ENCODE measurements around the gene HHAT.

Gene HHAT

GRCh38 chr1:210705086-210705485 lies 376.4 kb downstream of the HHAT start:
- H3K4me1 ChIP-seq (ENCODE audit: control insufficient read depth, insufficient read depth, low read length): no peaks in the 10 kb centered on the region
- H3K9me3 ChIP-seq (ENCODE audit: control insufficient read depth, insufficient read depth, low read length): no peaks in the 10 kb centered on the region
- no peaks in the 10 kb centered on the region for H3K36me3 ChIP-seq (ENCODE audit: control insufficient read depth, insufficient read depth, low read length)
- no peak overlapping the region for H3K9ac ChIP-seq (ENCODE audit: low read depth, low read length)
- H3K27me3 ChIP-seq (ENCODE audit: control insufficient read depth, insufficient read depth, low read length): no peaks in the 10 kb centered on the region
- H3K4me3 ChIP-seq (ENCODE audit: low read depth, low read length): no peak overlapping the region

- no peaks in the 10 kb centered on the region for H3K4me1 ChIP-seq (ENCODE audit: control insufficient read depth, insufficient read depth, low read length)
- H3K9ac ChIP-seq (ENCODE audit: low read depth, low read length): no peak overlapping the region
- no peaks in the 10 kb centered on the region for H3K27me3 ChIP-seq (ENCODE audit: control insufficient read depth, insufficient read depth, low read length)
- H3K9me3 ChIP-seq (ENCODE audit: control insufficient read depth, insufficient read depth, low read length): no peaks in the 10 kb centered on the region
- H3K36me3 ChIP-seq (ENCODE audit: control insufficient read depth, insufficient read depth, low read length): no peaks in the 10 kb centered on the region
- no peak overlapping the region for H3K4me3 ChIP-seq (ENCODE audit: low read depth, low read length)
Measured at GRCh38 chr1:210706246-210706645, 377.5 kb downstream of the HHAT start.

- H3K4me3 ChIP-seq (ENCODE audit: low read depth, low read length): no peak overlapping the region
- no peaks in the 10 kb centered on the region for H3K4me1 ChIP-seq (ENCODE audit: control insufficient read depth, insufficient read depth, low read length)
- no peaks in the 10 kb centered on the region for H3K9me3 ChIP-seq (ENCODE audit: control insufficient read depth, insufficient read depth, low read length)
- H3K36me3 ChIP-seq (ENCODE audit: control insufficient read depth, insufficient read depth, low read length): no peaks in the 10 kb centered on the region
- H3K27me3 ChIP-seq (ENCODE audit: control insufficient read depth, insufficient read depth, low read length): no peaks in the 10 kb centered on the region
- H3K9ac ChIP-seq (ENCODE audit: low read depth, low read length): no peak overlapping the region
Measured at GRCh38 chr1:210707300-210708240, 378.9 kb downstream of the HHAT start.

- Histone ChIP-seq H3K9ac (ENCODE audit: low read depth, low read length) (no peak overlapping the region), H3K27me3 (ENCODE audit: control insufficient read depth, insufficient read depth, low read length) (no peaks in the 10 kb centered on the region), H3K9me3 (ENCODE audit: control insufficient read depth, insufficient read depth, low read length) (no peaks in the 10 kb centered on the region), H3K4me1 (ENCODE audit: control insufficient read depth, insufficient read depth, low read length) (no peaks in the 10 kb centered on the region), H3K4me3 (ENCODE audit: low read depth, low read length) (no peak overlapping the region), H3K36me3 (ENCODE audit: control insufficient read depth, insufficient read depth, low read length) (no peaks in the 10 kb centered on the region)
Measured at GRCh38 chr1:210709701-210710100, 381.0 kb downstream of the HHAT start.

- Histone ChIP-seq H3K36me3 (ENCODE audit: control insufficient read depth, insufficient read depth, low read length) (no peaks in the 10 kb centered on the region), H3K4me1 (ENCODE audit: control insufficient read depth, insufficient read depth, low read length) (no peaks in the 10 kb centered on the region), H3K27me3 (ENCODE audit: control insufficient read depth, insufficient read depth, low read length) (no peaks in the 10 kb centered on the region), H3K4me3 (ENCODE audit: low read depth, low read length) (no peak overlapping the region), H3K9me3 (ENCODE audit: control insufficient read depth, insufficient read depth, low read length) (no peaks in the 10 kb centered on the region), H3K9ac (ENCODE audit: low read depth, low read length) (no peak overlapping the region)
Measured at GRCh38 chr1:210711825-210712612, 383.3 kb downstream of the HHAT start.

- Histone ChIP-seq H3K4me1 (ENCODE audit: control insufficient read depth, insufficient read depth, low read length) (no peaks in the 10 kb centered on the region), H3K4me3 (ENCODE audit: low read depth, low read length) (no peak overlapping the region), H3K9me3 (ENCODE audit: control insufficient read depth, insufficient read depth, low read length) (no peaks in the 10 kb centered on the region), H3K36me3 (ENCODE audit: control insufficient read depth, insufficient read depth, low read length) (no peaks in the 10 kb centered on the region), H3K27me3 (ENCODE audit: control insufficient read depth, insufficient read depth, low read length) (no peaks in the 10 kb centered on the region), H3K9ac (ENCODE audit: low read depth, low read length) (no peak overlapping the region)
Measured at GRCh38 chr1:210715072-210715471, 386.4 kb downstream of the HHAT start.

GRCh38 chr1:210722410-210723081 lies 393.8 kb downstream of the HHAT start:
- Histone ChIP-seq H3K27me3 (ENCODE audit: control insufficient read depth, insufficient read depth, low read length) (no peaks in the 10 kb centered on the region), H3K9me3 (ENCODE audit: control insufficient read depth, insufficient read depth, low read length) (no peaks in the 10 kb centered on the region), H3K4me3 (ENCODE audit: low read depth, low read length) (no peak overlapping the region), H3K9ac (ENCODE audit: low read depth, low read length) (no peak overlapping the region), H3K36me3 (ENCODE audit: control insufficient read depth, insufficient read depth, low read length) (no peaks in the 10 kb centered on the region), H3K4me1 (ENCODE audit: control insufficient read depth, insufficient read depth, low read length) (no peaks in the 10 kb centered on the region)

- Histone ChIP-seq H3K36me3 (ENCODE audit: control insufficient read depth, insufficient read depth, low read length) (no peaks in the 10 kb centered on the region), H3K27me3 (ENCODE audit: control insufficient read depth, insufficient read depth, low read length) (no peaks in the 10 kb centered on the region), H3K9me3 (ENCODE audit: control insufficient read depth, insufficient read depth, low read length) (no peaks in the 10 kb centered on the region), H3K4me3 (ENCODE audit: low read depth, low read length) (no peak overlapping the region), H3K4me1 (ENCODE audit: control insufficient read depth, insufficient read depth, low read length) (no peaks in the 10 kb centered on the region), H3K9ac (ENCODE audit: low read depth, low read length) (no peak overlapping the region)
Measured at GRCh38 chr1:210723646-210724045, 394.9 kb downstream of the HHAT start.

GRCh38 chr1:210724768-210725167 lies 396.1 kb downstream of the HHAT start:
- Histone ChIP-seq H3K4me3 (ENCODE audit: low read depth, low read length) (no peak overlapping the region), H3K36me3 (ENCODE audit: control insufficient read depth, insufficient read depth, low read length) (no peaks in the 10 kb centered on the region), H3K4me1 (ENCODE audit: control insufficient read depth, insufficient read depth, low read length) (peaks cover under 1% of the 10 kb centered on the region), H3K9me3 (ENCODE audit: control insufficient read depth, insufficient read depth, low read length) (no peaks in the 10 kb centered on the region), H3K27me3 (ENCODE audit: control insufficient read depth, insufficient read depth, low read length) (no peaks in the 10 kb centered on the region), H3K9ac (ENCODE audit: low read depth, low read length) (no peak overlapping the region)

All from iPS-15b (cell line).